Measurements from ENCODE around the gene PRSS12. TPM values are rescaled to one million over a fixed set of nuclear protein-coding genes. Genes with fewer than 3 reads are reported as not detected.

PRSS12 gene
- total RNA-seq, 2 donors from 2014 or later: 27.7 to 46.5 TPM

DNA sequence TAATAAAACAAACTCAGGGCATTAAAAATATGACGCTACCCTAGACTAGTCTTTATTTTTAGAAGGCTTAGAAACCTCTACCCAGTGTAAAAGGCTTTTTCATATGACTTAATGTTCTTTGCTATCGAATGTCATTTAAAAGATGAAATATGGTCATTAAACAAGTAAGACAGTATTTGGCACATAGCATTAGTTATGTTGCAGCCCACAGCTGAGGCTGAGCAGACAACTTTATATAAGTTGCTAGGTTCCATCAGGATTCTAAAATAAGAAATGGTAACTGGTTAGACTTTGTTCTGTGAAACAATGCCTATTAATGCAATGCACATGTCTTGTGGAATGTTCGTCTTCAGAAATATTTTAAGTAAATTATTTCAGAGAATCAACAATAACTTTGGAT, 10.4 kb upstream of the PRSS12 start:
- DNase-seq (no peak), ATAC-seq (no peak)
- intact Hi-C loops (cut with DNase I, micrococcal nuclease): no loop called here

DNA sequence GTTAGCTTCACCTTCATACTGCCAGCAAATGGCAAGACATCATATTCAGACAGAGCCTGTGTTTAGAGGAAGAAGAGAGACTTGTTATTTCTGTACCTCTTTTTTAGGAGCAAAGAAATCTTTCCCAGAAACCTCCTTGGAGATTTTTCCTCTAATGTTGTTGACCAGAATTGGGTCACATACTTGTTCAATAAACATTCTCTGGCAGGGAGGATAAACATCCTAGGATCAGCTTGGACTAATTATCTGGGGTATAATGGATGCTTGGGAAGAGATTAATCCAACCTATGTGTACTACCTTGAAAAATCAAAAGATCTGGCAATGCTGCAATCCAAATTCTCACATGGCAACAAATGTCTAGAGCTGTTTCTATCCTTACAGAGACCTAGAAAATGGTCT, 8.4 kb upstream of the PRSS12 start:
- no peak for ATAC-seq
- intact Hi-C loops (cut with DNase I, micrococcal nuclease): no loop called here
- DNase-seq: no peak

DNA sequence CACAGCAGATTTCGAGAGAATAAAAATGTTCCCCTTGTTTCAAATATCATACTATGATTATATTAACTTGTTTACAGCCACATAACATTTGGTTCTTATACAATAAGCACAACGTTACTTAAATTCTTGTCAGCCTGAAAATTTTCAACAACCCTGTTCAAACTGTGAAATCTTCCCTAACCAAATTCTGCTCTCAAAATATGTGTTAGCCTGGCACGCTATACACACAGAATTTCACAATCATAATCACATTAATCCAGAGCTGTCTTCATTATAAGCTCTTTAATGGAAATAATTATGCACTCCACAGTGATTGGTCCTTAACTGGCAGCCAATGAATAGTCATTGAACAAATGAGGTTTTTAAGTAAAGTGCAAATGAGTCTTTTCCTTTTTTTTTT, 7.3 kb upstream of the PRSS12 start:
- DNase-seq (no peak), ATAC-seq (no peak)
- intact Hi-C loops (cut with DNase I, micrococcal nuclease): no loop called here

DNA sequence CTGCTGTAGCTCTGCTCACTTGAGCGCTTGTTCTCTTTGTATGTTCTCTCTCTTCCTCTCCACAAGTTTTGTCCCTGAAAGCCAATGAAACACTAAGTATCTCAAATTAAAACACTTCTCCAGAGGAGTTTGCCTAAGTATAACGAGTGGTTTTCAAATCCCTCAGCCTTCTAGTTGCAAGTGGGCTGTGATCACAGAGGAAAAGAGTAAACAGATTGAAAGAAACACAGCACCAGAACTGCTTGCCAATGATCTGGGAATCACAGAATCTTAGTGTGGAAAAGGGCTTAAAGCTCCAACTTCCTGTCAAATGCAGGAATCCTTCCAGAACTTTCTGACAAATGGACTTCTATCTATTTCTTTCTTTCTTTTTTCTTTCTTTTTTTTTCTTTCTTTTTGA, 4.8 kb upstream of the PRSS12 start:
- intact Hi-C loops (cut with DNase I, micrococcal nuclease): no loop called here
- ATAC-seq: no peak
- DNase-seq: no peak

DNA sequence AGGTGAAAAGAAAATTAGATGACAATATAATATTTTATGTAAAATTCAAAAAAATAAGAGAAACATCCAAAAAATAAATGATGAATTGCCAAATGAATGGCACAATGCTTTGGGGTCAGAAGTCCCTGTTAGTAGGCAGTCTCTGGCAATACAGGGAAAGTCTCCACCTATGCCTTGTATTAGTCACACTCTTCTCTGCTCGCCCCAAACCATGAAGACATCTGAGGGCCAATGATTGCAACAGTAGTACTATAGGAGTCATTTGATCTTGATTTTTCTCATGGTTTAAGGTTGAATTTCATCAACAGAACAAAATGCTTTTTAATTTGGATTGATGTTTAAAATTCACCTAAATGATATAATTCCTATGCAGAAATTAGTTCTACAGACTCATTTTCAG, 3.9 kb upstream of the PRSS12 start:
- intact Hi-C loops (cut with DNase I, micrococcal nuclease): no loop called here
- DNase-seq: no peak
- ATAC-seq: no peak

DNA sequence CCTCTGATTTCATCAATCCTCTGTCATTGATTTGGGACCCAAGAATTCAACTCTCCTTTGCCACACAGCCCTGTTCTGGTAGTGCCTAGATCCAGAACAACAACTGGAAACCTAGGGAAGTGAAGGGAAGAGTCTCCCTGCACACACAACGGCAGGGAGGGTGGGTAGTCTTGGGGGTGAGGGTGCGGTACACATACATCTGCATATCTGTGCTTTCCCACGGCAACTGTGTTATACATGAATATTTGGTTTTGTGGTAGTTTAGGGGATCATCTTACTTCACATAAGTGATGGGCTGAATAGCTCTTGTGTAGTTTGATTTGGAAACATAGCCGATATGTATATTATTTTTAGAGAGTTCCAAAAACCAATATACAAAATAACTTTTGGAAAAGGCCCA, 3.3 kb upstream of the PRSS12 start:
- intact Hi-C loops (cut with DNase I, micrococcal nuclease): no loop called here
- no peak for DNase-seq
- ATAC-seq: no peak

DNA sequence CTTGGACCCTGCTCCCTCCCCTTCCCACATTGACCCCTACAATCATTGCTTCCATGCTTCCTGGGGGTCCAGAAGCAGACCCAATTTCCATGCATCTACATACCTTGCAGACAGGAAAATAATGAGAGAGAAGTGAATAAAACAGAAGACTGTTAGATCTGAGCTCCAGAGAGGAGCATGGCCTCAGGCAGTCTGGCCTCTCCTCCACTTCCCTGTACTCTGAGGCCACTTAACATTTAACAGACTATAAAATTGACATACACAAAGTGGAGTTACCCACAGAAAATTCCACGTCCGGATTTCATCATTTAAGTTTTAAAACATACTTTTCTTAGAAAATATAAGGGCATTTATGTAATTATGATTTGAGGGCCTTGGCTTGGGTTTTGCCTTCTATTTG, 2.1 kb upstream of the PRSS12 start:
- DNase-seq (no peak), ATAC-seq (no peak)
- intact Hi-C loops (cut with DNase I, micrococcal nuclease): no loop called here

DNA sequence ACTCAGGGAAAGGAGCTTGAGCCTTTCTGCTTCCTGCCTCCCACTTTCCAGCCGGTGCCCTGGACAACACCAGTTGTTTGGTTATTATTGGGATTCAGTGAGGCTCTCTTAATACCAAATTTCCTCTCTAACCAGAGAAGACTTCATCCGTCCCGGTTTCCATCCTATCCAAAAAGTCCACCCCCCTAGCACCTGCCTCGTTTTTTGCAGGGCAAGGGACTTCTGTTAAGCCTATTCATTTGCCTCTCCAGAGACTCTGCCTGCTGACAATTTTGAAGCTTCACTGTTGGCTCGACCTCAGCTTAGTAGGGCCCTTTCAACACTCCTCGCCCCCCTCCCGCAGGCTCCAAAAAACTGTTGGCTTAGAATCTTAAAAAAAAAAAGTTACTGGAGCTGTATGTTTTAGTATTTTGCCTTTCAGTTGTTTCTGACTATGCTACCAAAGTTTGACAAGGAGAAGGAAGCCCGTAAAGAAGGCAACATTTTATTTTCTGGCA, 779 bp upstream of the PRSS12 start:
- intact Hi-C loops (cut with DNase I, micrococcal nuclease): no loop called here
- ATAC-seq: no peak
- no peak for DNase-seq

DNA sequence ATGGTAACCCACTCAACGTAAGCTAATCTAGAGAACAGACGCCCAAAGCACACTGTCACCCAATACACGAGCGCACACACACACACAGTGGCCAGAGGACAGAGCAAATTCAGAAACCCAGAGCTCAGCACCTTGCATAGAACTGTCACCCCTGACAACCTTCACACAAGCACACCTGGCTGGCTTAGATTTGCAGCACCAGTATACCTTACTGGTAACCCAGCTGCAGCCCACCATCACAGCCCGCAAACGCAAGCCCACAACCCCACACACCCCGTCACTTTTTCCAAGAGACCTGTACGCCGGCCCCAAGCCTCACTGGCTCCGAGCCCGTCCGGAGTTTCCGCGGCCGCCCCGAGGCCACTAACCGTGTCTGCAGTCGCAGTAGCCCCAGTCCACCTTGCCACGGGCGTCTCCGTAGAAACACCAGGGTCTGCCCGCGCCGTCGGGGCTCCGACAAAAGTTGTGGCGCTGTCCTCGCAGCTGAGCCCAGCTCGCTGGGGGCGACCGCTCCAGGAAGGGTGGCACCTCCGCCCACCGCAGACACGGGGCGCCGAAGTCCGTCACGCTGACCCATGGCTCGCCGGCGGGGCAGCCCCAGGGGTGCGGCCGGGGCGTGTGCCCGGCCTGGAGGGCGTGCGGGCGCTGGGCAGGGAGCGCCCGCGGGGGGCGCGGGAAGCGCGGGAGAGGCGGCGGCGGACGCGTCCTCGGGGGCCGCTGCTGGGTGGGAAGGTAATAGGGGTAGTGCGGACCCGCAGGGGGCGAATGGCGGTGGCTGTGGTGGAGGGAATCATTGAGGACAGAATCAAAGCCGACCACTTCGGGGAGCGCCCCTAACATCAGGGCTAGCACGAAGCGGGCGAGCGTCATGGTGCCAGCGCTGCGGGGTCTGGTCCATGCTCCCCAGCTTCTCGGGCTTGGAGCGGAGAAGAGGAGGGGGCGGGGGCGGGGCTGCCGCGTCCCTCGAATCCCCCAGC, 664 bp downstream of the PRSS12 start:
- intact Hi-C loops (cut with DNase I, micrococcal nuclease): no loop called here
- peak; percentile 74 for ATAC-seq
- peak; percentile 56 to 69 for DNase-seq

DNA sequence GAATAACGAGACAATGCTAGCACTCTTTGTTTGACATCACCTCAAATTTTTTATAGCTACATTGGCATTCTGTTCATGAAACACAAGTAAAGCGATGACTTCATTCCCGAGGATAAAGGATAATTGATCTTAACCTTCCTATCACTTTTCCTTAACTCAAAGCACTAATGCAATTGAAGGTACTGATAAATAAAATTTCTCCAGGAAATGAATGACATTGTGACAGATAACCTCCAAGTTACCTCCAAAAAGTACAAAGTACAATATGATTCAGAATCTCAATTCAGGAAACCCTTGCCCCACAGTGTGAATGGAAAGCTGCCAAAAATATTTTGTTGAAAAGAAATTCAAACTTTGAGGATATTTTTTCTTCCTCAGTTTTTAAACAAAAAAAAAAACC, 1.8 kb downstream of the PRSS12 start:
- no peak for ATAC-seq
- DNase-seq: no peak
- intact Hi-C loops (cut with DNase I, micrococcal nuclease): no loop called here

DNA sequence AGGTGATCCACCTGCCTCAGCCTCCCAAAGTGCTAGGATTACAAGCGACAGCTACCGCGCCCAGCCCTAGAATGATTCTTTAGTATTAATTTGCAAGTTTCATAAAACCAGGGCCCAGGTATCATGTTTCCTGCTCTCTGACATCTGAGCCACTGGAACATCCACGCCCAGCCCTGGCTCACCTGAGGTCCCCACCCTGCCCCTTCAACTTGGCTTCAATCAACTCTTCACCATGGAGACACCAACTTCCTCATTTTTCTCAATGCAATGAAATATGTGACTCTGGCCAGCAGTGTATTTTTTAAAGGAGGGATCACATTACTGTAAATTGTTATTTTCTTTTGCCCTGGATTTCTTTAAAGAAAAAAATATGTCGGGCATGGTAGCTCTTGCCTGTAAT, 3.9 kb downstream of the PRSS12 start:
- DNase-seq: peak; percentile 78 to 91
- peak; percentile 74 for ATAC-seq
- intact Hi-C loops (cut with DNase I, micrococcal nuclease): no loop called here

DNA sequence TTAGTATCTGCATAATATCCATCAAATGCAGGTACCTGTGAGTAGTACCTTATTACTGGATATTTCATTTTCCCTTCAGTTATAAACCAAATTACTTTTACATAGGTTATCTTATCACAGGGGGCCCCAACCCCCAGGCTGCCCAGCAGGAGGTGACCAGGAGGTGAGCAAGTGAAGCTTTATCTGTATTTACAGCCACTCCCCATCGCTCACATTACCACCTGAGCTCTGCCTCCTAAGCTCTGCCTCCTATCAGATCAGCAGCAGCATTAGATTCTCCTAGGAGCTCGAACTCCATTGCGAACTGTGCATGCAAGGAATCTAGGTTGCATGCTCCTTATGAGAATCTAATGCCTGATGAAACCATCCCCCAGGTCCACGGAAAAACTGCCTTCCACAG, 6.3 kb downstream of the PRSS12 start:
- ATAC-seq (no peak), DNase-seq (no peak)
- intact Hi-C loops (cut with DNase I, micrococcal nuclease): no loop called here

DNA sequence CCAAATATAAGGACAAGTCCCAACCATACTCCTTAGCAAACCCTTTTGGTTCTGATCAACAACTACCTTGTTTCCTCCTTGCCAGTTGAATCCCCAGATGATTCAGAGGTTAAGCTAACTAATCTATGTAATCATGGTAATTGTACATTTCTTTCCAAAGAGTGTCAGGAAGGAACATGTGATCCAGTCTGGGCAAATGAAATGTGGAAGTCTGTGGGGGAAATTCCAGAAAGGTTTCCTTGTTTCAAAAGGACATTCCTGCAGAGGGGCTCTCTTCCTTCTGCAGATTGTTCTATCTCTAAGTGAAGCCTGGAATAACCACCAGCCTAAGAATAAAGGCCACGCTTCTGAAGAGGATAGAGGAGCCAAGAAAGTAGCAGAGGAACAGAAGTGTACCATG, 7.0 kb downstream of the PRSS12 start:
- intact Hi-C loops (cut with DNase I, micrococcal nuclease): no loop called here
- DNase-seq (no peak), ATAC-seq (peak; percentile 49)

DNA sequence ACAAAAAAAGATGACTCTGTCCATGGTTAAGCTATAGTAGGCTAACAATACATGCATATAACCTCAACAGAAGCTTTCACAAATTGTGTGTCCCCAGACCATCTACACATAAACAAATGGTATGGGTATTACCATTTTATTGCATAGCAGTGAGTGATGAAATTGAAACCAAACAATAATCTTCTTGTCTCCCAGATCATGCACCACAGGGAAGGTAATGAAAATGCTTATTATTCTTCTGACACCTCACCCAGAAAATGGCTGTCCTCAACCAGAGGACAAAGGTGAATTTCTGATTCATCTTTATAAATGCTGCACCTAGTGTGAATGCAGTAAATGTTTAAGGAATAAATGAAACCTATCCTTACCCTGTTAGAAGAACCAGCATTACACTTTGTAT, 8.0 kb downstream of the PRSS12 start:
- DNase-seq: no peak
- ATAC-seq: peak; percentile 72
- intact Hi-C loops (cut with DNase I, micrococcal nuclease): no loop called here

DNA sequence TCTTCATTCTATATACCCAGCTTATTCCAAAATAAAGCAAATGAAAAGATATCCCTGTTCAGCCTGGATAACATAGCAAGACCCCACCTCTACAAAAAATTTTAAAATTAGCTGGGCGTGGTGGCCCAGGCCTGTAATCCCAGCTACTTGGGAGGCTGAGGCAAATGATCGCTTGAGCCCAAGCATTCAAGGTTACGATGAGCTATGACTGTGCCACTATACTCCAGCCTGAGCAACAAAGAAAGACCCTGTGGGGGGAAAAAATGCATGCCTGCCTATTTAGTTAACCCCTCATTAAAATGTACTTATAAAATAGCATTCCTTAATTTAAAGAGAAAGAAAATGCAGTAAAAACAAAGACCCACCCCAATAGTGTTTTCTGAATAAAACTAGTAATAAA, 9.3 kb downstream of the PRSS12 start:
- intact Hi-C loops (cut with DNase I, micrococcal nuclease): no loop called here
- ATAC-seq (no peak), DNase-seq (no peak)

DNA sequence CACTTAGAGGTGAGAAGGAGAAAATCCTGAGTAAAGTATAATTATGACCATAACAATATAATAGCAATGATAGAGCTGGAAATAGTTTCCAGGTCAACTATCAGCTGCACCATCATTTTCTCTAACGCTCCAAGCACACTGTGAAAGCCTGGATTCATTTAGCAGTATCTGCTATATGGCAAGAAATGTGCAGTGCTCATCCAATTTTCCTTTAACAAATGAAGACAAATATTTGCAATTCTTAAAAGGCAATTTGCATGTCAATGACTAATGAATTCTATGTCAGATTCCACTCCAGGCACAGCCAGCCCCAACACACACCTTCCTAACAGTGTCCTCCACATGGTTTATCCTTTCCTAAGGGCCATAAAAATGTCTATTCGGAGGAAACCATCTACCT, 12.7 kb downstream of the PRSS12 start:
- no peak for DNase-seq
- intact Hi-C loops (cut with DNase I, micrococcal nuclease): no loop called here
- ATAC-seq: no peak

DNA sequence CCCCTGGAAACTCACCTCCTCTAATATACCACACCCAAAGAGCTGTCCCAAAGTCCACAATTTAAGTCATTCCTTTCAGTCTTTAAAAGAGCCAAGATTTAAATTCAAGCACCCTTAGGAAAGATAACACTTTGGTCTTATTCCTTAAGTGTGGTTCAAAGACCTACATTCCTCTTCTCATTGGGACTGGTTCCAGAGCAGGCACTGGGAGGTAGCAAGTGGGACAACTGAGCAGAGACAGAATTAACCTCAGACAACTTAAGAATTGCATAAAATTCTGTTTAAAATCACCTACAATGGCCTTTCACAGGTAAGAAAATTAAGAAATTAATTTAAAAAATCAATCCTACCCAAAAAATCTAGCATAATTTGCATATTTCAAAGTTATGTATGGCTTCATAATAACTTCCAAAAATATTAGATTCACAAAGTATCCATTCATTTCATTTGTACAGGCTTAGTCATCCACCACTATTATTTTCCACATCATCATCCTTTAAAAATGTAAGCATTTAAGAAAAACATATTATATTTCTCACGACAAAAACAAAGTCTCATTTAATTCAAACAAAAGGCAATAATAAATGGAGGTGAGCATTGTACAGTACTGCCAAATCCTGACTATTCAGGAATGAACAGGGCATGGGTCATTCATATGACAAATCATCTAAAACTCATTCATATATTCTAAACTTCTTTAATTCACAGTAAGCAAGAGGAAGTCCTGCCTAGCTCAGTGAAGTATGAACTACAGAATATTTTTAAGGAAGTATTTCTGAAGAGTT, 13.6 kb downstream of the PRSS12 start:
- intact Hi-C loops (cut with DNase I, micrococcal nuclease): no loop called here
- ATAC-seq: no peak
- no peak for DNase-seq

DNA sequence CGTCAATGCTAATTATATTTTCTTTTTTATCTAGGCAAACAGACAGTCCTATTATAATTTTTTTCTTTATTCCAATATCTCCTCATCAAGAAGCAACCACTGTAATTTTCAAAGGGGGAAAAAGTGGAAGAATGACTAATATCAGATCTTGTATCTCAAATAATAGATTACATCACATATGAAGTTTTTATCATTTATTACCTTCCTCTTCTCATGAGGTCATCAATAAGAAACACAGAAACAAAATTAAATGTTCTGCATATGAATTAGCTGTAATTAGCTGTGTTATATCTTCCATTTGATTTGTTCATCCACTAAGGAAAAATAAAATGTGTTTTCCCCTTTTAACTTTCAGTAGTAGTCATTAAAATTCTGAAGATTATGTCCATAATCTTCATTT, 14.3 kb downstream of the PRSS12 start:
- DNase-seq (no peak), ATAC-seq (no peak)
- intact Hi-C loops (cut with DNase I, micrococcal nuclease): no loop called here

DNA sequence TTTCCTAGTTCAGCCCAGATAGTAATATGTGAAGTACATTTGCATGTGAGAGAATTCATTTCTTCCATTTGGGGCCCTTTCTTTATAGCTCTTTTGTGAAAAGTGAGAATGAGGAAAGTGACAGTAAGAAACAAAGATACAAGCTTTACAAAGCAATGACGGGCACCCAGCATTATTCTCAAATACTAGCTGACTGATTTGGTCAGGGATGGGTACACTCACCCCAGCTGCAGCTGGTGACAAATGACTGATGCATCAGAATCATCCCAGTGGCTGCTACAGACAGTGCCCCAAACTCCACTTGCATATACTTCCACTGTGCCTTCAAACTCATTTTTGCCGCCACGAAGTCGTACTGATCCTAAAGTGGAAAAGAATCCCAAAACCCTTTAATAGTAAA, 14.8 kb downstream of the PRSS12 start:
- ATAC-seq (no peak), DNase-seq (no peak)
- intact Hi-C loops (cut with DNase I, micrococcal nuclease): no loop called here

DNA sequence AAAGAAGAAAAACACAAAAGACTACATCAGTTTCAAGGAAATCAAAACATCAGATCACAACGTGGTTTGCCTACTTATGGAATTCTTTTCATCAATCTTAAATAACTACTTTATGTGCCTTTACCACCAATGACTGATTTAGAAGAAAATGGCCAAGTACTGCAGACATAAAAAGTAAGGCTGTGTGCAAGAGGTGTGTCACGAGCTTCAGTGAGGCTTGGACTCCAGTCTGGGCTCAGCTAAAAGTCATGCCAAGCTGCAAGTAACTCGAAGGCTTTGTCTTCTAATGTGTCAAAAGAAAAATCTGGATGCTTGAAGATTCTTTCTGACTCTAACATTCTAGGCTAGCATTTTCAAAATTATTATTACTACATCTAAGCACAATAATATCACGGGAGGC, 17.0 kb downstream of the PRSS12 start:
- intact Hi-C loops (cut with DNase I, micrococcal nuclease): no loop called here
- ATAC-seq (no peak), DNase-seq (no peak)
